Aorta (tissue), 5 donors: ENCODE measurements around the gene COL5A1. TPM values are rescaled to one million over a fixed set of nuclear protein-coding genes. Genes with fewer than 3 reads are reported as not detected.
A peak's percentile ranks its signal among the peaks of the same experiment; 100 is the strongest.

Experiments used
- ATAC-seq: fragments of 200-7000 bp; cut with Tn5 transposase; one replicate; pipeline ENCODE4 v1.9.1; 2022; ENCODE audit warnings: moderate library complexity; ENCODE audit not compliant: low FRiP score
- DNase-seq, 2 donors: peaks; one replicate each; pipeline ENCODE4 v3.0.0-alpha.2; 2020
- H3K27ac ChIP-seq, 2 donors: one replicate each; pipeline ENCODE4 v1.5.1; 2013; ENCODE audit warnings: low read length in 2 of 2, mild to moderate bottlenecking in 2 of 2, moderate library complexity in 2 of 2, control low read depth in 1 of 2, inconsistent platforms in 1 of 2, low read depth in 1 of 2
- H3K27me3 ChIP-seq, 2 donors: one replicate each; pipeline ENCODE4 v1.6.1; 2013; ENCODE audit warnings: control low read depth in 1 of 2, low read length in 1 of 2, mild to moderate bottlenecking in 1 of 2, moderate library complexity in 1 of 2; ENCODE audit not compliant: insufficient read depth in 2 of 2, control insufficient read depth in 1 of 2
- H3K36me3 ChIP-seq, 2 donors: one replicate each; pipeline ENCODE4 v1.6.1; 2013; ENCODE audit warnings: control low read depth in 1 of 2, low read length in 1 of 2, mild to moderate bottlenecking in 1 of 2; ENCODE audit not compliant: insufficient read depth in 2 of 2, control insufficient read depth in 1 of 2
- H3K4me1 ChIP-seq, 2 donors: one replicate each; pipeline ENCODE4 v1.6.1; 2013; ENCODE audit warnings: low read length in 2 of 2, control low read depth in 1 of 2, mild to moderate bottlenecking in 1 of 2, moderate library complexity in 1 of 2; ENCODE audit not compliant: insufficient read depth in 2 of 2, control insufficient read depth in 1 of 2
- H3K4me3 ChIP-seq, 2 donors: one replicate each; pipeline ENCODE4 v1.5.1; 2013; ENCODE audit warnings: low read length in 2 of 2, control low read depth in 1 of 2, mild to moderate bottlenecking in 1 of 2
- H3K9me3 ChIP-seq: one replicate; pipeline ENCODE4 v1.6.1; 2013; ENCODE audit warnings: mild to moderate bottlenecking, low read length; ENCODE audit not compliant: control insufficient read depth
- WGBS, 2 donors: extraction: QIAGEN DNeasy Blood & Tissue Kit; methylation state at CpG; one replicate each; pipeline ENCODE4 v1.1.7; 2013; 5-methylcytosine and 5-hydroxymethylcytosine counted together
- intact Hi-C, 2 donors: fragments of 100-400 bp; cut with DNase I; formaldehyde crosslinking; loops; one replicate each; pipeline versions ENCODE4 v1.14.2 to v1.15.0; 2022
- polyA plus RNA-seq, 2 donors: library from polyadenylated mRNA; stranded (reverse); fragments of 200-250 nt; gene quantifications; one replicate each; pipeline ENCODE4 v1.2.3, GENCODE V29; 2013
- total RNA-seq, 2 donors: library from RNA; stranded (reverse); fragmentation: NEBNext Ultra II Directional; extraction: Animal tissue kit (Norgen Biotek cat#: 25700); gene quantifications; one replicate each; pipeline ENCODE4 v1.2.1, GENCODE V29; 2021
- donor health status: healthy with polysubstance abuse.
- donor health status: Bipolar disorder and iron deficiency.
- donor health status: DM: no; HTN: no; CAD: no.
- donor health status: DM: no; HTN: no; CAD: no.
- donor health status: DM: yes; HTN: yes; CAD: no.

COL5A1 gene
- total and polyA plus RNA-seq, 4 donors: 18.7 to 159 (median 82.8) TPM

- no peaks in the 10 kb centered on the region for H3K4me1 ChIP-seq
- DNase-seq (peak in 1 of 2 donors; percentile 40), ATAC-seq (no peak)
- no peaks in the 10 kb centered on the region for H3K9me3 ChIP-seq
- 28 to 29% methylated on average over 8 of the region's 8 CpGs for WGBS, 2 donors
- no peaks in the 10 kb centered on the region for H3K27me3 ChIP-seq
- no peak overlapping the region for H3K4me3 ChIP-seq
- H3K36me3 ChIP-seq: no peaks in the 10 kb centered on the region
- intact Hi-C loops: no loop called here
- no peak overlapping the region for H3K27ac ChIP-seq
These were observed 92.7 kb downstream of the COL5A1 start for GRCh38 chr9:134734270-134734669.

GRCh38 chr9:134735441-134736175 is 94.0 kb downstream of the COL5A1 start:
- Histone ChIP-seq H3K4me3 (no peak overlapping the region), H3K27ac (no peak overlapping the region), H3K27me3 (no peaks in the 10 kb centered on the region), H3K9me3 (no peaks in the 10 kb centered on the region), H3K36me3 (no peaks in the 10 kb centered on the region), H3K4me1 (no peaks in the 10 kb centered on the region)
- intact Hi-C loops: no loop called here
- ATAC-seq (no peak), DNase-seq (peak in 1 of 2 donors; percentile 66)
- WGBS, 2 donors: 74 to 75% methylated on average over 19 to 20 of the region's 20 CpGs

DNA sequence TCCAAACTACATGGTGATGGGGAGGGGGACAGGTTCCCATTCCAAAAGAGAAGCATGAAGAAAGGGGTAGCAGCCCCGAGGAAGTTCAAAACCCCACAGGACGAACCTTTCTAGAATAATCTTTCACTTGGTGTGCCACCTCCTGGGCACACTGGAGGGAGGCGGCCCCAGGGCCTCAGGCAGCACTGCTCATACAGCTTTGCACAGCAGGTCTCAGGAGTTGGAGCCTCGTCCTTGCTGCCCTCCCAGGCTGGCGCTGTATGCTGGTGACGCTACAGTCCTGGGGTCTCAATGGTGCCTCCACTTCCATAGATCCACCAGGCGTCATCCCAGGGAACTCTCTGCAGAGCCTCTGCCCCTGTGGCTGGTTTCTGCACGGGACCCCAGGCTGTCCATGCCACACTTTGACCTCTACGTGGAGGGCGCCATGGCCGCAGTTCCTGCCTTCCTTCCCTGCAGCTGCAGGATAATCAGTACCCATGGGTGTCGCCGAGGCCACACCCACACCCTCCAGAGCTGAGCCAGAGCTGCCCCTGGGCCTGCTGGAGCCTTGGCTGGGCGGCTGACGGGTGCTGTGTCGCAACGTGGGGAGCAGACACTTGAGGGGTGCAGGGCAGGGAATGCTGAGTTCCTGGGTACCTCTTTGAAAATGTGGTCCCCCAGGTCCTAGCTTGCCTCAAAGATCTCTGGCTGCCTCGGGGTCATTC is 95.3 kb downstream of the COL5A1 start:
- H3K27me3 ChIP-seq: no peaks in the 10 kb centered on the region
- WGBS, 2 donors: 73 to 84% methylated on average over 18 of the region's 18 CpGs
- no peaks in the 10 kb centered on the region for H3K36me3 ChIP-seq
- intact Hi-C loops: no loop called here
- no peak overlapping the region for H3K27ac ChIP-seq
- ATAC-seq (no peak), DNase-seq (peak in 1 of 2 donors; percentile 39)
- H3K4me3 ChIP-seq: no peak overlapping the region
- H3K4me1 ChIP-seq: no peaks in the 10 kb centered on the region
- H3K9me3 ChIP-seq: no peaks in the 10 kb centered on the region

DNA sequence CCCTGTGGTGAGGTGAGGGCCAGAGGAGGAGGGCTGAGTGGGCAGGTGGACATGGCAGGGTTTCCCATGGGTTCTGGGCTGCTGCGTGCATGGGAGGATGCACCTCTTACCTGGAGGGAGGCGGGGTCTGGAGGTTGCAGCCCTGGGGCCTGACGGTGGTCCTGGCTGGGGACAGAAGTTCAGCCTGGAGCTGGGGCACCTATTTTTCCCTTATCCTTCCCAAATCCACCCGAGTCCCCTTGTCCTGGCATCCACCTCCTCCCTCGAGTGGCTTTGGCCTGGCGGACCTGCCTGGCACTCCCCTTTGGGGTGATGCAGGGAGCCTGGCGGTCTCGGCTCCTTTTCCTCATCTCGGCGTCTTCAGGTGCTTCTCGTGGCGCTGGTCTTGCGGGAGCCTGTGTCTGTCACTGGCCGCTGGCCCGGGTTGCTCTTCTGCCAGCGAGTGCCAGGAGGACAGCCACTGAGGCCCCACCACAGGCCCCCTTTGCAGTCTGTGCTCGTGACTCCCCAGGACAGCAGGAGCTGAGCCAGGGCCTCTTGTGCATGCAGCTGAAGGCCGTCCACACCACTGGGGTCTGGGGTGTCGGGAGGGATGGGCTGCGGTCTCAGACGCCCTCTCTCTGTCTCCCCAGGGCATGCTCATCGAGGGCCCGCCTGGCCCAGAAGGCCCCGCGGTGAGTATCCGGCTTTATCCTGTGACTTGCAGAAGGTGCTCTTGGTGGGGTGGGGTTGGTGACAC is 96.4 kb downstream of the COL5A1 start:
- WGBS, 2 donors: 78 to 81% methylated on average over 26 of the region's 26 CpGs
- no peak for DNase-seq
- Histone ChIP-seq H3K27me3 (no peaks in the 10 kb centered on the region), H3K9me3 (no peaks in the 10 kb centered on the region), H3K4me3 (no peak overlapping the region), H3K4me1 (no peaks in the 10 kb centered on the region), H3K27ac (no peak overlapping the region), H3K36me3 (no peaks in the 10 kb centered on the region)
- intact Hi-C loops: loop anchor here (2.0 kb wide), 2 partner anchors 39 to 289 kb away; no protein-coding TSS in a partner anchor
- no peak for ATAC-seq

DNA sequence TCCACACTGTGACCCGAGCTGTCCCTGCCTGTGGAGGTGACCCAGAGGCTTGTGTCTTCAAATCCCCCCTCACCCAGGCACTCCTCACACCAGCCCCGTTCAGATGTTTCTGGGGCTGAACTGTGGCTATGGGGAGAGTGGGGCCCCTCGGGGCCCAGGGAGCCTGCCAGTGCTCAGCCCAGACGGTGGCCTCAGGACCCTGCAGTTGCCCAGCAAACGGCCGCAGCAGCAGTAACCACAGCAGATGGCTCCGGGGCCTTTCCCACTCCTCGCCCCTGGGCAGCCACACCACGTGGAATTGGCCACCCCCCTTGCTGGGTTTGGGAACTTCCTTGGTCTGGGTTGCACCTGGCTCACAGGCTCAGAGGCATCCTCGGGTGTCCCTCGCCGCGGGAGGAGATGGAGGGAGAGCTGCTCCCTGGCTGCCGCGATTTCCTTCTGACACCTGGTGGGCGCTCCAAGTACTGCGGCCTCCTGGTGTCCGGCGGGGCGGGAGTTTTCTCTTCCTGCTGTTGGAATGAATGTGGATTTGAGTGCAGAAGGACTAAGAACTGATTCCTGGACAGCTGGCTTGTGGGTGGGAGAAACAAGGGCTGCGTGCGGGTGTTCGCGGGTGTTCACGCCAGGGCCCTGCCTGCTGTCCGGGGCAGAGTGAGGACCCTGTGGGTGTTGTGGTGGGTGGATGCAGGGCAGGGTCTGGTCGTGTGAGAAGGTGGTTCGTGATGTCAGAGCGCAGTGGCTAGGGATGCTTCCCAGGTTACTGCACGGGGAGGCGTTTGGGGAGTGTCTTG is 97.5 kb downstream of the COL5A1 start:
- no peak overlapping the region for H3K27ac ChIP-seq
- no peak overlapping the region for H3K4me3 ChIP-seq
- H3K4me1 ChIP-seq: no peaks in the 10 kb centered on the region
- no peaks in the 10 kb centered on the region for H3K27me3 ChIP-seq
- 41 to 42% methylated on average over 31 of the region's 31 CpGs for WGBS, 2 donors
- peaks cover 0 to under 1% of the 10 kb centered on the region in 2 donors for H3K36me3 ChIP-seq
- no peaks in the 10 kb centered on the region for H3K9me3 ChIP-seq
- ATAC-seq: peak; percentile 78
- DNase-seq: peak; percentile 73 to 92
- intact Hi-C loops: loop anchor here (1.0 to 2.0 kb wide), 3 partner anchors 40 to 290 kb away; no protein-coding TSS in a partner anchor

DNA sequence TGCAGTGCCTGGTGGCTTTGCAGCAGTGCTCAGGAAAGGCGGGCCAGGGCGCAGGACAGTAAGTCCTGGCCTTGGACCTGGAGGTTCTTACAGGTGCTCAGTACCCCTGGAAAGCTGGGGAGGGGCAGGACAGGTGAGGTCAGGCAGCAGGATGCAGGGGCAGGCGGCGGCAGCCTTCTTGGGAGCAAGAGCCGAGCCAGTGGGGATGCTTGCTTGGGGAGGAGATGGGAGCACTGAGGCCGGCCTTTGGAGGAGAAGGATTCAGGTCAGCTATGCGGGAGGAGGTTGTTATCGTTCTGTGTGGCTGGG is 98.0 kb downstream of the COL5A1 start:
- no peaks in the 10 kb centered on the region for H3K27me3 ChIP-seq
- intact Hi-C loops: loop anchor here (1.0 to 2.0 kb wide), 3 partner anchors 41 to 291 kb away; no protein-coding TSS in a partner anchor
- ATAC-seq (no peak), DNase-seq (no peak)
- no peak overlapping the region for H3K4me3 ChIP-seq
- no peaks in the 10 kb centered on the region for H3K9me3 ChIP-seq
- 90% methylated on average over 8 of the region's 8 CpGs for WGBS, 2 donors
- peaks cover 0 to 2% of the 10 kb centered on the region in 2 donors for H3K36me3 ChIP-seq
- H3K27ac ChIP-seq: no peak overlapping the region
- H3K4me1 ChIP-seq: no peaks in the 10 kb centered on the region

- Histone ChIP-seq H3K4me3 (no peak overlapping the region), H3K9me3 (no peaks in the 10 kb centered on the region), H3K36me3 (peaks cover 0 to 2% of the 10 kb centered on the region in 2 donors), H3K27me3 (no peaks in the 10 kb centered on the region), H3K4me1 (no peaks in the 10 kb centered on the region), H3K27ac (no peak overlapping the region)
- intact Hi-C loops: no loop called here
- no peak for ATAC-seq
- DNase-seq: no peak
- WGBS, 2 donors: 75 to 85% methylated on average over 16 of the region's 16 CpGs
These were observed 98.5 kb downstream of the COL5A1 start for GRCh38 chr9:134740071-134740470.

GRCh38 chr9:134741846-134742245 is 100.2 kb downstream of the COL5A1 start:
- Histone ChIP-seq H3K4me3 (no peak overlapping the region), H3K27ac (no peak overlapping the region), H3K27me3 (no peaks in the 10 kb centered on the region), H3K36me3 (peaks cover 0 to 7% of the 10 kb centered on the region in 2 donors), H3K9me3 (no peaks in the 10 kb centered on the region), H3K4me1 (no peaks in the 10 kb centered on the region)
- WGBS, 2 donors: 70 to 76% methylated on average over 7 to 9 of the region's 9 CpGs
- intact Hi-C loops: no loop called here
- no peak for ATAC-seq
- DNase-seq: no peak
